Measurements from ENCODE around the gene MMP7. TPM values are rescaled to one million over a fixed set of nuclear protein-coding genes. Genes with fewer than 3 reads are reported as not detected.

Gene MMP7
- total RNA-seq, 1 experiment from 2014 or later = not detected

GRCh38 chr11:102576350-102576749, 45.8 kb upstream of the MMP7 start:
- no peak overlapping the region for H3K23ac ChIP-seq (ENCODE audit: insufficient read length, low read depth, low read length)
- no peak overlapping the region for H3K4me2 ChIP-seq (ENCODE audit: insufficient read depth, insufficient read length, low read length)
- no peaks in the 10 kb centered on the region; a peak in 2 of 5 replicates for H3K9me3 Mint-ChIP-seq
- no peak overlapping the region for H2BK15ac ChIP-seq (ENCODE audit: low read depth, low read length)
- no peaks in the 10 kb centered on the region for H3K27me3 ChIP-seq (ENCODE audit: insufficient read depth, low read length)
- no peak overlapping the region for H2BK20ac ChIP-seq (ENCODE audit: low read depth, low read length, poor library complexity, severe bottlenecking)
- H3K18ac ChIP-seq (ENCODE audit: insufficient read length, low read depth, low read length) = no peak overlapping the region
- no peak overlapping the region for H2AK5ac ChIP-seq (ENCODE audit: insufficient read length, low read length)
- H4K8ac ChIP-seq (replicated peaks; ENCODE audit: insufficient read length, low read depth, low read length) = no peak overlapping the region
- no peaks in the 10 kb centered on the region for H4K20me1 ChIP-seq (ENCODE audit: control insufficient read depth, insufficient read depth, insufficient read length)
- H3K9me3 ChIP-seq (ENCODE audit: control insufficient read depth, low read depth, low read length) = no peaks in the 10 kb centered on the region
- H2BK12ac ChIP-seq (ENCODE audit: insufficient read length, low read depth, low read length) = no peak overlapping the region
- H3K14ac ChIP-seq (ENCODE audit: insufficient read depth, low read length) = no peak overlapping the region
- no peak overlapping the region for H3K9ac ChIP-seq (ENCODE audit: extremely low read depth, insufficient read length, low read length)
- no peaks in the 10 kb centered on the region for H3K4me1 ChIP-seq (ENCODE audit: insufficient read depth, low read length)
- no peak overlapping the region for H3K27ac Mint-ChIP-seq
- no peak overlapping the region for H3K27ac ChIP-seq (ENCODE audit: insufficient read length, low read depth, low read length)
- DNase-seq = no peak
- H2BK5ac ChIP-seq (ENCODE audit: insufficient read length, low read length) = no peak overlapping the region
- no peaks in the 10 kb centered on the region for H3K79me2 ChIP-seq (ENCODE audit: insufficient read depth, low read length)
- H3T11ph ChIP-seq (ENCODE audit: low read length) = no peak overlapping the region
- no CpG with 5 or more reads among the region's 3 CpGs for WGBS (ENCODE audit: extremely low coverage, insufficient read length, low lambda C conversion rate)
- no peaks in the 10 kb centered on the region for H3K79me1 ChIP-seq (ENCODE audit: insufficient read depth, low read depth, low read length, poor library complexity, severe bottlenecking)
- no peak overlapping the region for H3K4ac ChIP-seq (ENCODE audit: low read depth, low read length)
- no peak overlapping the region for H2AFZ ChIP-seq (ENCODE audit: low read length)
- no peak overlapping the region for H3K56ac ChIP-seq (ENCODE audit: insufficient read length, low read depth, low read length)
- H3K27me3 Mint-ChIP-seq (ENCODE audit: low read depth) = no peaks in the 10 kb centered on the region
- H3K4me1 Mint-ChIP-seq = no peaks in the 10 kb centered on the region
- H3K4me3 Mint-ChIP-seq = no peak overlapping the region
- H3K23me2 ChIP-seq (ENCODE audit: insufficient read length, low read depth, low read length, poor library complexity, severe bottlenecking) = no peaks in the 10 kb centered on the region
- no peak overlapping the region for H4K5ac ChIP-seq (ENCODE audit: insufficient read length, low read depth, low read length)
- no peak for TF ChIP-seq CTCF (conservative IDR thresholded peaks at IDR 0.05)
- H3K36me3 Mint-ChIP-seq (ENCODE audit: insufficient read depth in 1 of 3, low read depth in 3 of 3) = no peaks in the 10 kb centered on the region
- H2BK120ac ChIP-seq (ENCODE audit: low read depth, low read length, poor library complexity, severe bottlenecking) = no peak overlapping the region
- no peak overlapping the region for H4K91ac ChIP-seq (ENCODE audit: insufficient read length, low read depth, low read length)
